Measurements from ENCODE around the gene IFT80.
"Not testable (repeated sequence)": the region's sequence is repeated elsewhere in the genome, so short reads cannot be mapped to it uniquely, and the experiment has no call there.

Gene IFT80

DNA sequence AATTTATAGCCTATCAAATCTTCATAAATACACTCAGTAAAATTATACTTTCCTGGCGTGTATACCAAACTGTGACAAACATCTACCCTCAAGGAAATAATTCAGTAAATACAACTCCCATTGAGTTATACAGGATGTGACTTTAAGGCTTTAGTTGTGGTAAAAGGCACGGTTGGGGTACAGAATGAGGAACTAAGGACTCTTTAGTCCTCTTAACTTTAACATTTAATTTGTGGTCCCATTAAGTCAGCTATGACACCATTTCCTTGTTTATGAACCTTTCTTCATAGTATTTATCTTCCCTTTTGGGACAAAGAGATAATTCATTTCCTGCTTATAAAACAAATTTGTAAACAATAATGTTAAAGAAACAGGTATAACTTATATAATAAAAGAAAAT lies 30.2 kb downstream of the IFT80 start:
- no peaks in the 10 kb centered on the region for H3K36me3 ChIP-seq (replicated peaks)
- DNase-seq (ENCODE audit: low spot score in 2 of 2) = no peak
- no peaks in the 10 kb centered on the region for H3K27me3 ChIP-seq (ENCODE audit: low read depth)
- no peaks in the 10 kb centered on the region for H3K9me3 ChIP-seq
- H3K4me1 ChIP-seq = no peaks in the 10 kb centered on the region
- in situ Hi-C loops (cut with MboI; ENCODE audit: low sequenced_read_pairs) = no loop called here
- H3K4me3 ChIP-seq = no peak overlapping the region

DNA sequence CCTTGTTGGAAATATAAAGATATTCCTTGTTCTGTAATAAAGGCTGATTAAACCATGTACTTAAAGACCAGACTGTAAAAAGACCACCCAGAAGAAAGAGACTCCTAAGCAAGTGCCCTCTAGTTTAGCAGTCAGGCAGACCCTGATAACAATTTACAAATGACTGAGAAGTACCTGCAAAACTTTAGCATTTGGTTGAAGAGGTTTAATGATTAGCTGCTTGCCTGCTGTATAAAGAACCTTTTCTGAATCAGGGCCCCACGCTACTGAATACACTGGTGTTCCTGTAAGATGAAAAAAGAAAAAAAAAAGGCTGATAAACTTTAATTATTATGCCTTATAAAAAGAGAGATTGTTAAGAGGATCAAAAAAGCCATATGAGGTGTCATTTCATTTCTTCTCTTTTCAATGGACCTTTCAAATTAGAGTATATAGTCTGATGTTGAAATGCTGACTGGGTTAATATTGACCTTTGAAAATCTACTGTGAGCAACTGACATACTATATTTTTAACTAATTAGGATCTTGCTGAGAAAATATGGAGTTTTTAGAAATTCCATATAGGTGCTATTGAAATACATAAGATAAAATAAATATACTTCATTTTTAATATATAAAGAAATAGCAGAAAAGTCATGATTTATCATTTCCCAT lies 33.0 kb downstream of the IFT80 start:
- no peaks in the 10 kb centered on the region for H3K36me3 ChIP-seq (replicated peaks)
- H3K27me3 ChIP-seq (ENCODE audit: low read depth) = no peaks in the 10 kb centered on the region
- in situ Hi-C loops (cut with MboI; ENCODE audit: low sequenced_read_pairs) = no loop called here
- H3K4me1 ChIP-seq = no peaks in the 10 kb centered on the region
- H3K9me3 ChIP-seq = no peaks in the 10 kb centered on the region
- H3K4me3 ChIP-seq = no peak overlapping the region
- DNase-seq (ENCODE audit: low spot score in 2 of 2) = no peak

DNA sequence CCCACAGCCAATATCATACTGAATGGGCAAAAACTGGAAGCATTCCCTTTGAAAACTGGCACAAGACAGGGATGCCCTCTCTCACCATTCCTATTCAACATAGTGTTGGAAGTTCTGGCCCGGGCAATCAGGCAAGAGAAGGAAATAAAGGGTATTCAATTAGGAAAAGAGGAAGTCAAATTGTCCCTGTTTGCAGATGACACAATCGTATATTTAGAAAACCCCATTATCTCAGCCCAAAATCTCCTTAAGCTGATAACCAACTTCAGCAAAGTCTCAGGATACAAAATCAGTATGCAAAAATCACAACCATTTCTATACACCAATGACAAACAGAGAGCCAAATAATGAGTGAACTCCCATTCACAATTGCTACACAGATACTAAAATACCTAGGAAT lies 36.1 kb downstream of the IFT80 start:
- H3K4me1 ChIP-seq; DNase-seq (ENCODE audit: low spot score in 2 of 2); H3K9me3 ChIP-seq; H3K36me3 ChIP-seq (replicated peaks); H3K27me3 ChIP-seq (ENCODE audit: low read depth); H3K4me3 ChIP-seq; in situ Hi-C loops (cut with MboI; ENCODE audit: low sequenced_read_pairs): not testable (repeated sequence)

DNA sequence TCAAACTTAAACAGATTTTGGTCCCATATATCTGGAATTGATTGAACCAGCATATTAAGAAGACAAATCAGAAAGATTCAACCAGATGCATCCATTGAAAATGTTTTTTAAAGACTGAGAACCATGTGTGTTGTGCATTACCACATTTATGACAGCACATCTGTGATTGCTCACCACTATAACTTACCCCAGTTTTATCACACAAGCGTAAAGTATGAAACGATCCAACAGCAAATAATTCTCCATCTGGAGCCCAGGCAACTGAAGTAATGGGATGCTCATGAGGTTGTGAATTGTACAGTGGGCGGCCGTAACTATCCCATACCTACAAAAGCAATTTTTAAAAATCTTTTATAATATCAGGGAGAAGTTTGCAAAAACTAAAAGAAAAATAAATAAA lies 43.2 kb downstream of the IFT80 start:
- Histone ChIP-seq H3K27me3 (ENCODE audit: low read depth) (no peaks in the 10 kb centered on the region), H3K9me3 (no peaks in the 10 kb centered on the region), H3K36me3 (replicated peaks) (no peaks in the 10 kb centered on the region), H3K4me1 (no peaks in the 10 kb centered on the region), H3K4me3 (no peak overlapping the region)
- no peak for DNase-seq (ENCODE audit: low spot score in 2 of 2)
- in situ Hi-C loops (cut with MboI; ENCODE audit: low sequenced_read_pairs) = no loop called here

DNA sequence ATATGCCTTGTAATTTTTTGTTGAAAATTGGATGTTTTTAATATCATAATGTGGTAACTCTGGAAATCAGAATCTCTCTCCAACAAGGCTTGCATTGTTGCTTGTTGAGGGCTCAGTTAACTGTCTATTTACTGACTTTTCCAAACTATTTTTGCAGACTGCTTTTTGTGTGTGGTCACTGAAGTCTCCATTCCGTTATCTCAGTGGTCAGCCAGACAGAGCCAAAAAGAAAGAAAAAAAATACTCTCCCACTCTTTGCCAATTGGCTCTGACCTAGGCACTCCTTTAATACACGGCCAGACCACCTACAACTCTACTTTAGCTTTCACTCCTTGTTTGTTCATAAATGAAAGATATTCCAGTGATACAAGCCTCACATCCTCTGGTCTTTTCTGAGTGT lies 52.5 kb downstream of the IFT80 start:
- in situ Hi-C loops (cut with MboI; ENCODE audit: low sequenced_read_pairs) = loop anchor here (10.0 kb wide), 1 partner anchor 312 kb away; no protein-coding TSS in a partner anchor
- H3K9me3 ChIP-seq = no peaks in the 10 kb centered on the region
- H3K4me1 ChIP-seq = no peaks in the 10 kb centered on the region
- H3K27me3 ChIP-seq (ENCODE audit: low read depth) = no peaks in the 10 kb centered on the region
- no peaks in the 10 kb centered on the region for H3K36me3 ChIP-seq (replicated peaks)
- DNase-seq (ENCODE audit: low spot score in 2 of 2) = no peak
- no peak overlapping the region for H3K4me3 ChIP-seq

DNA sequence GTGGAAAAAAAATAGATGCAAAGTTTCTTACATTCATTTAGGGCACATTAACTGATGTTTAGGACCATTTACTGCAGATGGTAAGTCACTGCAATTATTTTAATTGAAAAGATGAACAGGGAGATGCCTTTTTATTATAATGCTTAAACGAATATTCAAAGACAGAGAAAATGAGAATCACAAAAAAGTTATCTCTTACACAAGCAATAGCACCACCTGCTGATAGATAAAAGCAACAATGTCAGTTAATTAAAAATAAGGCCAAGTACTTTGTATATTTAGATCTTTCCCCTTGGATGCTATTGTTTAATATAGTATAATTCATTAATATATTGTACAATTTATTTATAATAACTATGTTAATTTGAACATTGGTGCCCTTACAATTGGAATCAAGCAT lies 55.9 kb downstream of the IFT80 start:
- in situ Hi-C loops (cut with MboI; ENCODE audit: low sequenced_read_pairs) = loop anchor here (10.0 kb wide), 1 partner anchor 308 kb away; no protein-coding TSS in a partner anchor
- no peaks in the 10 kb centered on the region for H3K9me3 ChIP-seq
- no peak overlapping the region for H3K4me3 ChIP-seq
- peak in 1 of 2 experiments; percentile 62 for DNase-seq (ENCODE audit: low spot score in 2 of 2)
- no peaks in the 10 kb centered on the region for H3K36me3 ChIP-seq (replicated peaks)
- H3K4me1 ChIP-seq = no peaks in the 10 kb centered on the region
- H3K27me3 ChIP-seq (ENCODE audit: low read depth) = no peaks in the 10 kb centered on the region

DNA sequence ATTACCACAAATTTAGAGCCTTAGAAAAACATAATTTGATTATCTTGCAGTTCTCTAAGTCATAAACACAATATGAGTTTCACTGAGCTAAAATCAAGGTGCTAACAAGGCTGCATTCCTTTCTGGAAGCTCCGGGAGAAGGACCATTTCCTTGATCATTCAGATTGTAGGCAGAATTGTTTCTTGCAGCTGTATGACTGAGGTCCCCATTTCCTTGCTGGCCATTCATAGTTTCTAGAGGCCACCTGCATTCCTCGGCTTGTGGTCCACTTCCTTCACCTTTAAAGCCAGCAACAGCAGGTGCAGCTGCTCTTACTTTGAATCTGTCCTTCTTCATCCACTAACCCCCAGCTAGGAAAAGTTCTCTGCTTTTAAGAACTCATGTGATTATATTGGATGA lies 58.7 kb downstream of the IFT80 start:
- Histone ChIP-seq H3K4me3 (no peak overlapping the region), H3K36me3 (replicated peaks) (no peaks in the 10 kb centered on the region), H3K9me3 (no peaks in the 10 kb centered on the region), H3K4me1 (no peaks in the 10 kb centered on the region), H3K27me3 (ENCODE audit: low read depth) (no peaks in the 10 kb centered on the region)
- in situ Hi-C loops (cut with MboI; ENCODE audit: low sequenced_read_pairs) = loop anchor here (10.0 kb wide), 1 partner anchor 306 kb away; no protein-coding TSS in a partner anchor
- DNase-seq (ENCODE audit: low spot score in 2 of 2) = no peak

DNA sequence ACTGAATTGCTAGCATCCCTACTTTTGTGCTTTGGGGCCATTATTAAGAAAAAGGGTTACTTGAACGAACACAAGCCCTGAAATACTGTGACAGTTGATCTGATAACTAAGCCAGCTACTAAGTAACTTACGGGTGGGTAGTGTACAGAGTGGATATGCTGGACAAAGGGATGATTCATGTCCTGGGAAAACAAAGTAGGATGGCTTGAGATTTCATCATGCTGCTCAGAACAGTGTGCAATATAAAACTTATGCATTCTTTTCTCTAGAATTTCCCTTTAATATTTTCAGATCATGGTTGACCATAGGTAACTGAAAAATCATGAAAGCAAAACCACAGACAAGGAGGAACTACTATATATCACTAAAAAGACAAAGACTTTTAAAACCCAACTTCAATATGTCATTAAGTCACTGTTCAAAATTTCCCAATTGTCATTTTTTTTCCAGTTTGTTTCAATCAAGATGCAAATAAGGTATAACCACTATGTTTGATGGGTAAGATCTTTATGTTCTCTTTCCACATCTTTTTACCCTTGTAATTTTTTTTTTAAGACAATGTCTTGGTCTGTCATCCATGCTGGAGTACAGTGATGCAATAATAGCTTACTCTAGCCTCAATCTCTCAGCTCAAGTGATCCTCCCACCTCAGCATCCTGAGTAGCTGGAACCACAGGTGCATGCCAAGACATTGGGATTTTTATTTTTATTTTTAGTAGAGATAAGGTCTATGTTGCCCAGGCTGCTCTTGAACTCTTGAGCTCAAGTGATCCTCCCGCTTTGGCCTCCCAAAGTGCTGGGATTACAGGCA lies 67.7 kb downstream of the IFT80 start:
- Histone ChIP-seq H3K4me1 (peaks cover 3% of the 10 kb centered on the region; the same call in 1 of the 2 replicates), H3K27me3 (ENCODE audit: low read depth) (no peaks in the 10 kb centered on the region), H3K9me3 (no peaks in the 10 kb centered on the region), H3K4me3 (no peak overlapping the region), H3K36me3 (replicated peaks) (no peaks in the 10 kb centered on the region)
- no peak for DNase-seq (ENCODE audit: low spot score in 2 of 2)
- in situ Hi-C loops (cut with MboI; ENCODE audit: low sequenced_read_pairs) = no loop called here

DNA sequence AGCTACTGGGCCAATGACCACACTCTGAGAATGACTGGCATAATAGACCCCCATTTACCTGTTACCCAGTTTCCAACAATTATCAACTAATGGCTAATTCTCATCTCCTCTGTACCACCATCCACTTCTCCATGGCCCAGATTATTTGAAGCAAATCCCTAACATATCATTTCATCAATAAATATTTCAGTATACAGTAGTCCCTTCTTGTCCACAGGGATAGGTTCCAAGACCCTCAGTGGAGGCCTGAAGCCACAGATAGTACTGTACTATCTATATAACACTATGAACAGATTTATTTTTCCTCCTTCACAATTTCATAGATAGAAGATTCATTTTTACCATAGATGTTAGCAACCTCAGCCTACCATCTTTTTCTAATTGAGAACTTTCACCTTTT lies 68.3 kb downstream of the IFT80 start:
- H3K4me3 ChIP-seq = no peak overlapping the region
- peaks cover 3% of the 10 kb centered on the region; the same call in 1 of the 2 replicates for H3K4me1 ChIP-seq
- no peaks in the 10 kb centered on the region for H3K36me3 ChIP-seq (replicated peaks)
- H3K9me3 ChIP-seq = no peaks in the 10 kb centered on the region
- in situ Hi-C loops (cut with MboI; ENCODE audit: low sequenced_read_pairs) = no loop called here
- no peak for DNase-seq (ENCODE audit: low spot score in 2 of 2)
- H3K27me3 ChIP-seq (ENCODE audit: low read depth) = no peaks in the 10 kb centered on the region

DNA sequence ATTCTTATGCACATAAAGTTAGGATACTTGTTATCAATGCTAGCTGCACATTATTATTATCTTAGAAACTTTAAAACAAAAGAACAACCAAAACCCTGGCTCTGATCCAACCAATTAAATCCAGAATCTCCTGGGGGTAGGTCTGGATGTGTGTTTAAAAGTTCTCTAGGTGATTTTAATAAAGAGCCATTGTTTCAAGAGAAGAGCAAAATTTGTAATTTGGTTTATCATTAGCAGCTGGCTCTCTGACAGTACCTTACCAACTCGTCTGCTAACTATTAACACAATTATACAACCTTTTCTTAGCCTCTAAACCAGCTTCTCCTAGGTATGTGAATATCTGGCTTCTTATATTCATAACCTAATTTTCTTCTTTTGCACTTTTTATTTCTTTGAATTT lies 68.9 kb downstream of the IFT80 start:
- no peaks in the 10 kb centered on the region for H3K36me3 ChIP-seq (replicated peaks)
- in situ Hi-C loops (cut with MboI; ENCODE audit: low sequenced_read_pairs) = no loop called here
- H3K4me1 ChIP-seq = peaks cover 3% of the 10 kb centered on the region; the same call in 1 of the 2 replicates
- no peaks in the 10 kb centered on the region for H3K9me3 ChIP-seq
- no peak overlapping the region for H3K4me3 ChIP-seq
- no peak for DNase-seq (ENCODE audit: low spot score in 2 of 2)
- no peaks in the 10 kb centered on the region for H3K27me3 ChIP-seq (ENCODE audit: low read depth)

DNA sequence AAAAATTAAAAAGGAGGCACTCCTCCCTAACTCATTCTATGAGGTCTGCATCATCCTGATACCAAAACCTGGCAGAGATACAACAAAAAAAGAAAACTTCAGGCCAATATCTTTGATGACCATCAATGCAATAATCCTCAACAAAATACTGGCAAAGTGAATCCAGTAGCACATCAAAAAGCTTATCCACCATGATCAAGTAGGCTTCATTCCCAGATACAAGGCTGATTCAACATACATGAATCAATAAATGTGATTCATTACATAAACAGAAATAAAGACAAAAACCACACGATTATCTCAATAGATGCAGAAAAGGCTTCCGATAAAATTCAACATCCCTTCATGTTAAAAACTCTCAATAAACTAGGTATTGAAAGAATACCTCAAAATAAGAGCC lies 72.7 kb downstream of the IFT80 start:
- H3K4me3 ChIP-seq; in situ Hi-C loops (cut with MboI; ENCODE audit: low sequenced_read_pairs); H3K36me3 ChIP-seq (replicated peaks): not testable (repeated sequence)

DNA sequence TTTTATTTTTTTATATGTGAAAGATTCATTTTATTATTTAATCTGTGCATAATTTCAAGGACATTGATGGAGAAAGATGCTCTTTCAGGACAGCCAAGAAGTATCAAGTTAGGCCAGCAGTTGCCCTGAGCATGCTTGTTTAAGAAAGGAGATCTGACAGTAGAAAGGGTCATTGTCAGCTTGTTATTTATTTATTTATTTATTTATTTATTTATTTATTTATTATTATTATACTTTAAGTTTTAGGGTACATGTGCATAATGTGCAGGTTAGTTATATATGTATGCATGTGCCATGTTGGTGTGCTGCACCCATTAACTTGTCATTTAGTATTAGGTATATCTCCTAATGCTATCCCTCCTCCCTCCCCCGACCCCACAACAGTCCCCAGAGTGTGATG lies 77.2 kb downstream of the IFT80 start:
- H3K4me3 ChIP-seq; H3K9me3 ChIP-seq; H3K36me3 ChIP-seq (replicated peaks); in situ Hi-C loops (cut with MboI; ENCODE audit: low sequenced_read_pairs); H3K27me3 ChIP-seq (ENCODE audit: low read depth); DNase-seq (ENCODE audit: low spot score in 2 of 2); H3K4me1 ChIP-seq: not testable (repeated sequence)

More for the DNA sequence above, 72.7 kb downstream of the IFT80 start:
- not testable (repeated sequence) for H3K27me3 ChIP-seq (ENCODE audit: low read depth); H3K4me1 ChIP-seq; H3K9me3 ChIP-seq; DNase-seq (ENCODE audit: low spot score in 2 of 2)

DNA sequence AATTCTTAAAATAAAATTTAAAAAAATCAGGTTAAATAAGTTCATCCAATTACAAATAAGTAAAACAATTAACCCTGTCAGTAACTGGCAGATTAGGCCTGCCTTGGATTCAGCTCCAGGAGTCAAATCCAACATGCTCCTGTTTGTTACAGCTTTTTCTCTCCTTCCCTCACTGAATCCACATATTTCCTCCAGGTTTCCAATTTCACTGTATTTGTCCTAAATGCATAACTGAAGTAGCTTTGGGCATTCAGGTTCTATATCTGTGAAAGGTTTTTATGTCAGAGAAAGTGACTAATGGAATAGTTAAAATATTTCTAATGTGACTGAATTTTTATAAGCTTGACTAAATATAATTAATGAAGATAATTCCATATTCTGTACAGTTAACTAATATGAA lies 79.7 kb downstream of the IFT80 start:
- H3K36me3 ChIP-seq (replicated peaks) = no peaks in the 10 kb centered on the region
- H3K9me3 ChIP-seq = no peaks in the 10 kb centered on the region
- no peak overlapping the region for H3K4me3 ChIP-seq
- no peaks in the 10 kb centered on the region for H3K4me1 ChIP-seq
- DNase-seq (ENCODE audit: low spot score in 2 of 2) = no peak
- in situ Hi-C loops (cut with MboI; ENCODE audit: low sequenced_read_pairs) = no loop called here
- no peaks in the 10 kb centered on the region for H3K27me3 ChIP-seq (ENCODE audit: low read depth)

DNA sequence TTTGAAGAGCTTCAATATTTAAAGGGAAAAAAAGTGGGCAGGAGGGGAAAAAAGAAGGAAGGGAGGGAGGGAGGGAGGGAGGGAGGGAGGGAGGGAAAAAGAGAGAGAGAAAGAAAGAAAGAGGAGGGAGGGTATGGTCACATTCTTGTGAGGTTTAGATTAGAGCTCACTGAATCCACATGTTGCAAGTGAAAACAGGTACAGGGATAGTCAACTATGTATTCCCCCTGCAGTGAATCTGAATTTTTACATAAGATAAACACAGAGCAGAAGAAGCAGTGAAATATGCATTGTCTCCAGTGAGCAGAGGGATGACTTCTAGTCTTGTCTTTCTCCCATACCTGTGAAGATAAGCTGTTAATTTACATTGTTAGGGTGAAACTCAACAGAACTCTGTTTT lies 84.0 kb downstream of the IFT80 start:
- H3K4me3 ChIP-seq = no peak overlapping the region
- H3K4me1 ChIP-seq = no peaks in the 10 kb centered on the region
- in situ Hi-C loops (cut with MboI; ENCODE audit: low sequenced_read_pairs) = no loop called here
- H3K36me3 ChIP-seq (replicated peaks) = no peaks in the 10 kb centered on the region
- no peak for DNase-seq (ENCODE audit: low spot score in 2 of 2)
- H3K27me3 ChIP-seq (ENCODE audit: low read depth) = no peaks in the 10 kb centered on the region
- H3K9me3 ChIP-seq = no peaks in the 10 kb centered on the region

Data from HAP-1 (cell line).